HG03432 (cell line): Measurements from ENCODE around the gene EIF3A.

Source experiments
- ATAC-seq: cut with Tn5 transposase; IDR thresholded peaks from one replicate; pipeline ENCODE4 v1.9.1; 2021; ENCODE audit warnings: mild to moderate bottlenecking, moderate library complexity; ENCODE audit not compliant: unreplicated experiment

EIF3A gene

GRCh38 chr10:119006451-119007210 lies 74.0 kb downstream of the EIF3A start:
- ATAC-seq: no peak

GRCh38 chr10:119005362-119006043 lies 75.1 kb downstream of the EIF3A start:
- no peak for ATAC-seq

- ATAC-seq: no peak
Observed at GRCh38 chr10:119003572-119004289, 76.9 kb downstream of the EIF3A start.

- ATAC-seq: no peak
Observed at GRCh38 chr10:119001717-119002500, 78.7 kb downstream of the EIF3A start.

GRCh38 chr10:118998183-118998582 lies 82.4 kb downstream of the EIF3A start:
- ATAC-seq: no peak

- ATAC-seq: no peak
Observed at GRCh38 chr10:118997379-118997778, 83.2 kb downstream of the EIF3A start.

GRCh38 chr10:118995739-118996138 lies 84.9 kb downstream of the EIF3A start:
- no peak for ATAC-seq

- ATAC-seq: no peak
Observed at GRCh38 chr10:118994321-118994720, 86.3 kb downstream of the EIF3A start.

GRCh38 chr10:118993214-118993613 lies 87.4 kb downstream of the EIF3A start:
- ATAC-seq: no peak

- ATAC-seq: no peak
Observed at GRCh38 chr10:118992496-118992895, 88.1 kb downstream of the EIF3A start.

GRCh38 chr10:118990326-118990725 lies 90.3 kb downstream of the EIF3A start:
- no peak for ATAC-seq

- ATAC-seq: peak; percentile 87
Observed at GRCh38 chr10:118986815-118987790, 93.5 kb downstream of the EIF3A start.

- ATAC-seq: no peak
Observed at GRCh38 chr10:118985576-118985975, 95.0 kb downstream of the EIF3A start.
